ENCODE data around the gene SKP1.

Gene SKP1

DNA sequence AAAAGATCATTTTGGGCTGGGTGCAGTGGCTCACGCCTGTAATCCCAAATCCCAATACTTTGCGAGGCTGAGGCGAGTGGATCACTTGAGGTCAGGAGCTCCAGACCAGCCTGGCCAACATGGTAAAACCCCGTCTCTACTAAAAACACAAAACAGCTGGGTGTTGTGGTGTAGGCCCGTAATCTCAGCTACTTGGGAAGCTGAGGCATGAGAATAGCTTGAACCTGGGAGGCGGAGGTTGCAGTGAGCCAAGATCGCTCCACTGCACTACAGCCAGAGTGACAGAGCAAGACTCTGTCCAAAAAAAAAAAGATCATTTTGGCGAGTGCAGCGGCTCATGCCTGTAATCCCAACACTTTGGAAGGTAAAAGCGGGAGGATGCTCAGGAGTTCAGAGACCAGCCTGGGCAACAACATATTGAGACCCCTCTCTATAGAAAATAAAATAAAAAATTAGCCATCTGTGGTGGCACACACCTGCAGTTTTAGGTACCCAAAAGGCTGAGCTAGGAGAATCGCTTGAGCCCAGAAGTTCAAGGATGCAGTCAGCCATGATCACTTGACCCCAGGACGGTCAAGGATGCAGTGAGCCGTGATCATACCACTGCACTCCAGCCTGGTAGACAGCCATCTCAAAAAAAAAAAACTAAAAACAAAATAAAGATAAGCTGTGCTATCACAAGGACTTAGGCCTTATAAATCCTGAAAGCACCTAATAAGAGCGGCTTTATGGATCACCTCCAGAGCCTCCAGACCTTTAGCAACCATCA lies 32.9 kb upstream of the SKP1 start:
- TF ChIP-seq, protein P1, sequence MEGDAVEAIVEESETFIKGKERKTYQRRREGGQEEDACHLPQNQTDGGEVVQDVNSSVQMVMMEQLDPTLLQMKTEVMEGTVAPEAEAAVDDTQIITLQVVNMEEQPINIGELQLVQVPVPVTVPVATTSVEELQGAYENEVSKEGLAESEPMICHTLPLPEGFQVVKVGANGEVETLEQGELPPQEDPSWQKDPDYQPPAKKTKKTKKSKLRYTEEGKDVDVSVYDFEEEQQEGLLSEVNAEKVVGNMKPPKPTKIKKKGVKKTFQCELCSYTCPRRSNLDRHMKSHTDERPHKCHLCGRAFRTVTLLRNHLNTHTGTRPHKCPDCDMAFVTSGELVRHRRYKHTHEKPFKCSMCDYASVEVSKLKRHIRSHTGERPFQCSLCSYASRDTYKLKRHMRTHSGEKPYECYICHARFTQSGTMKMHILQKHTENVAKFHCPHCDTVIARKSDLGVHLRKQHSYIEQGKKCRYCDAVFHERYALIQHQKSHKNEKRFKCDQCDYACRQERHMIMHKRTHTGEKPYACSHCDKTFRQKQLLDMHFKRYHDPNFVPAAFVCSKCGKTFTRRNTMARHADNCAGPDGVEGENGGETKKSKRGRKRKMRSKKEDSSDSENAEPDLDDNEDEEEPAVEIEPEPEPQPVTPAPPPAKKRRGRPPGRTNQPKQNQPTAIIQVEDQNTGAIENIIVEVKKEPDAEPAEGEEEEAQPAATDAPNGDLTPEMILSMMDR (IDR thresholded peaks at IDR 0.05; ENCODE audit: low read length) = no peak
- TF ChIP-seq EZH2phosphoT487 (IDR thresholded peaks at IDR 0.05; ENCODE audit: low read length) (no peak), EZH2 (optimal IDR thresholded peaks at IDR 0.05; ENCODE audit: low read depth, low read length) (no peak)
- Histone ChIP-seq H3K9ac (ENCODE audit: low read length) (no peak overlapping the region), H3K9me2 (replicated peaks; ENCODE audit: insufficient read depth, low read length) (no peaks in the 10 kb centered on the region), H3K27ac (ENCODE audit: low read length) (no peak overlapping the region), H3K36me3 (replicated peaks; ENCODE audit: insufficient read depth, low read length) (no peaks in the 10 kb centered on the region; the same call in 1 of the 2 replicates), H3K79me2 (ENCODE audit: low read length) (peaks cover 99% of the 10 kb centered on the region), H4K20me1 (ENCODE audit: insufficient read depth, low read length) (peaks cover 79% of the 10 kb centered on the region), H3K4me1 (ENCODE audit: low read length) (no peaks in the 10 kb centered on the region), H3K4me3 (ENCODE audit: low read length) (no peak overlapping the region), H3K4me2 (ENCODE audit: low read depth, low read length) (no peak overlapping the region), H3F3A (ENCODE audit: insufficient read depth, low read length) (no peaks in the 10 kb centered on the region), H3K9me3 (replicated peaks; ENCODE audit: insufficient read depth, low read length) (no peaks in the 10 kb centered on the region), H3K27me3 (replicated peaks; ENCODE audit: insufficient read depth, low read length) (no peaks in the 10 kb centered on the region), H2AFZ (ENCODE audit: low read length) (no peak overlapping the region)
- no peak for DNase-seq

DNA sequence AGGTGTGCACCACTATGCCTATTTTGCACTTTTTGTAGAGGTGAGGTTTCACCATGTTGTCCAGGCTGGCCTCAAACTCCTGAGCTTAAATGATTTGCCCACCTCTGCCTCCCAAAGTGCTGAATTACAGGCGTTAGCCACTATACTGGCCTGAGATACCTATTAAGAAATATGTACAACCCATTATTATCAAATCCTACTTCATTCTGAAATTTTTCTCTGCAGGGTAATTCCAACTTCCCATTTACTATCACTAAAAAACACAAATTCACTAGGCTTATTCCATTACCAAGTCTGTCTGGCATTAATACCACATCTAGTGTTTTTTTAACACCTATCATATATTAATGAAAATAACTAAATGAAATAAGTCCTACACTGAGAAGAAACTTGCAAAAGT lies 30.9 kb upstream of the SKP1 start:
- Histone ChIP-seq H3K27ac (ENCODE audit: low read length) (no peak overlapping the region), H3K4me1 (ENCODE audit: low read length) (no peaks in the 10 kb centered on the region), H3K36me3 (replicated peaks; ENCODE audit: insufficient read depth, low read length) (no peaks in the 10 kb centered on the region), H3K4me2 (ENCODE audit: low read depth, low read length) (no peak overlapping the region), H3F3A (ENCODE audit: insufficient read depth, low read length) (no peaks in the 10 kb centered on the region), H3K9ac (ENCODE audit: low read length) (no peak overlapping the region), H3K4me3 (ENCODE audit: low read length) (no peak overlapping the region), H4K20me1 (ENCODE audit: insufficient read depth, low read length) (peaks cover 62% of the 10 kb centered on the region), H2AFZ (ENCODE audit: low read length) (no peak overlapping the region), H3K27me3 (replicated peaks; ENCODE audit: insufficient read depth, low read length) (no peaks in the 10 kb centered on the region), H3K9me3 (replicated peaks; ENCODE audit: insufficient read depth, low read length) (no peaks in the 10 kb centered on the region), H3K9me2 (replicated peaks; ENCODE audit: insufficient read depth, low read length) (no peaks in the 10 kb centered on the region), H3K79me2 (ENCODE audit: low read length) (peaks cover 98% of the 10 kb centered on the region)
- no peak for TF ChIP-seq EZH2phosphoT487 (IDR thresholded peaks at IDR 0.05; ENCODE audit: low read length)
- no peak for TF ChIP-seq EZH2 (optimal IDR thresholded peaks at IDR 0.05; ENCODE audit: low read depth, low read length)
- TF ChIP-seq, protein P1 (IDR thresholded peaks at IDR 0.05; ENCODE audit: low read length) = no peak
- DNase-seq = no peak

DNA sequence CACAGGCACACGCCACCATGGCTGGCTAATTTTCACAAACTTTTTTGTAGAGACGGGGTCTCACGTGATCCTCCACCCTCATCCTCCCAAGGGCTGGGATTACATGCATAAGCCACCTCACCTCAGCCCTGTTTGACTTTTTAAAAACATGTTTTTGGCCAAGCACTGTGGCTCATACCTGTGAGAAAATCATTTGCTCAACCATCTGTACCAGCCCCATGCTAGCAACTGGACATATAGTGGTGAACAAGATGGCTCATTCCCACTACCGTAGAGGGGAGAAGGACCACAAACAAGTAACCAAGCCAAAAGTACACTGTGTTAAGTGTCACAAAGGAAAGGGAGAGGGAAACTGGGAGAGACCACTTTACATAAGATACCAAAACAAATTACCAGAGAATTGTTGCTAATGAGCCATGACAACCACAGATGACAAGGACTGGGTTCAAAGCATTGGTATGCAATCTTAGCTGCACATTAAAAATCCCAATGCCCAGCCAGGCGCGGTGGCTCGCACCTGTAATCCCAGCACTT lies 29.9 kb upstream of the SKP1 start:
- Histone ChIP-seq H3K4me2 (ENCODE audit: low read depth, low read length) (no peak overlapping the region), H2AFZ (ENCODE audit: low read length) (no peak overlapping the region), H3K9me2 (replicated peaks; ENCODE audit: insufficient read depth, low read length) (no peaks in the 10 kb centered on the region), H3K9me3 (replicated peaks; ENCODE audit: insufficient read depth, low read length) (no peaks in the 10 kb centered on the region), H4K20me1 (ENCODE audit: insufficient read depth, low read length) (peaks cover 56% of the 10 kb centered on the region), H3K9ac (ENCODE audit: low read length) (no peak overlapping the region), H3F3A (ENCODE audit: insufficient read depth, low read length) (no peaks in the 10 kb centered on the region), H3K36me3 (replicated peaks; ENCODE audit: insufficient read depth, low read length) (no peaks in the 10 kb centered on the region; the same call in 1 of the 2 replicates), H3K4me3 (ENCODE audit: low read length) (no peak overlapping the region), H3K27ac (ENCODE audit: low read length) (no peak overlapping the region), H3K27me3 (replicated peaks; ENCODE audit: insufficient read depth, low read length) (no peaks in the 10 kb centered on the region), H3K79me2 (ENCODE audit: low read length) (peaks cover 96% of the 10 kb centered on the region), H3K4me1 (ENCODE audit: low read length) (no peaks in the 10 kb centered on the region)
- DNase-seq = no peak
- TF ChIP-seq EZH2phosphoT487 (IDR thresholded peaks at IDR 0.05; ENCODE audit: low read length) (no peak), EZH2 (optimal IDR thresholded peaks at IDR 0.05; ENCODE audit: low read depth, low read length) (no peak)
- TF ChIP-seq, protein P1 (IDR thresholded peaks at IDR 0.05; ENCODE audit: low read length) = no peak

Measured in MM.1S (cell line).